CD4-positive, alpha-beta T cell (primary cell): ENCODE measurements around the gene EFNA1. TPM values are rescaled to one million over a fixed set of nuclear protein-coding genes. Genes with fewer than 3 reads are reported as not detected.

Source experiments
- ATAC-seq: fragments of 200-7000 bp; cut with Tn5 transposase; one replicate; pipeline ENCODE4 v1.10.0; 2022; ENCODE audit warnings: mild to moderate bottlenecking; ENCODE audit not compliant: poor library complexity
- CTCF ChIA-PET: fragments of 350-600 bp; sonication (Branson Sonifier 250); formaldehyde crosslinking; loops from one replicate; lab custom pipeline; 2021; ENCODE audit warnings: antibody characterized with exemption, inconsistent platforms; lab: Charles Lee
- POLR2A ChIA-PET: fragments of 350-600 bp; sonication (Branson Sonifier 250); formaldehyde crosslinking; loops from one replicate; lab custom pipeline; 2021; ENCODE audit warnings: antibody characterized with exemption, inconsistent platforms; lab: Charles Lee
- DNase-seq, 14 experiments: peaks; one replicate each; pipeline ENCODE4 v3.0.0-alpha.2; 2013 to 2020; ENCODE audit warnings: mixed read lengths in 2 of 14
- H3K27ac ChIP-seq, 2 donors: one replicate each; pipeline versions ENCODE4 v1.5.1 to v1.7.0; 2013; ENCODE audit warnings: low read length in 2 of 2, low read depth in 1 of 2, mild to moderate bottlenecking in 1 of 2
- H3K27me3 ChIP-seq, 2 experiments: 1 replicate in 1 of 2; 2 replicates in 1 of 2; pipeline versions ENCODE4 v1.6.1 to v1.7.0; 2013; ENCODE audit warnings: low read length in 2 of 2, control low read depth in 1 of 2, mild to moderate bottlenecking in 1 of 2, moderate library complexity in 1 of 2; ENCODE audit not compliant: insufficient read depth in 2 of 2, control insufficient read depth in 1 of 2
- H3K36me3 ChIP-seq: one replicate; pipeline ENCODE4 v1.6.1; 2013; ENCODE audit warnings: low read length, control low read depth; ENCODE audit not compliant: insufficient read depth
- H3K4me1 ChIP-seq: one replicate; pipeline ENCODE4 v1.6.1; 2013; ENCODE audit warnings: low read length, control low read depth; ENCODE audit not compliant: insufficient read depth
- H3K4me3 ChIP-seq: one replicate; pipeline ENCODE4 v1.5.1; 2013; ENCODE audit warnings: mild to moderate bottlenecking, low read length, moderate library complexity
- H3K9me3 ChIP-seq, 2 experiments: 1 replicate in 1 of 2; 2 replicates in 1 of 2; pipeline versions ENCODE4 v1.6.1 to v1.7.0; 2013; ENCODE audit warnings: low read length in 2 of 2, mild to moderate bottlenecking in 2 of 2, control low read depth in 1 of 2, moderate library complexity in 1 of 2; ENCODE audit not compliant: control insufficient read depth in 1 of 2, insufficient read depth in 1 of 2
- H3K27ac Mint-ChIP-seq: one replicate; pipeline ENCODE4 v1.8.0; 2020; ENCODE audit warnings: mixed read lengths
- H3K27me3 Mint-ChIP-seq: one replicate; pipeline ENCODE4 v1.8.0; 2021; ENCODE audit warnings: mixed read lengths
- H3K36me3 Mint-ChIP-seq: one replicate; pipeline ENCODE4 v1.8.0; 2021; ENCODE audit warnings: low read depth, mixed read lengths
- H3K4me1 Mint-ChIP-seq: one replicate; pipeline ENCODE4 v1.8.0; 2021; ENCODE audit warnings: low read depth, mixed read lengths
- H3K4me3 Mint-ChIP-seq: one replicate; pipeline ENCODE4 v1.8.0; 2020; ENCODE audit warnings: mild to moderate bottlenecking, mixed read lengths
- H3K9me3 Mint-ChIP-seq: one replicate; pipeline ENCODE4 v1.8.0; 2020; ENCODE audit warnings: mixed read lengths
- intact Hi-C, 2 experiments: fragments of 100-400 bp; cut with DNase I in 1 of 2; cut with micrococcal nuclease in 1 of 2; formaldehyde crosslinking; loops; one replicate each; pipeline versions ENCODE4 v1.15.1 to v1.9.0; 2023 to 2025; cut with DNase I, micrococcal nuclease
- total RNA-seq, 174 experiments: library from RNA in 2 of 174; stranded (reverse) in 2 of 174; gene quantifications; one replicate each; pipeline ENCODE4 v1.2.3 and lab custom pipeline; 2021 to 2026
- TF ChIP-seq, protein P1 (sequence below): fragments of 200-600 bp; IDR thresholded peaks from one replicate; pipeline ENCODE4 v1.8.0; 2022; ENCODE audit warnings: antibody characterized with exemption, mild to moderate bottlenecking

The EFNA1 gene
- total RNA-seq, 2 experiments from 2014 or later = 4.2 to 5.9 TPM

DNA sequence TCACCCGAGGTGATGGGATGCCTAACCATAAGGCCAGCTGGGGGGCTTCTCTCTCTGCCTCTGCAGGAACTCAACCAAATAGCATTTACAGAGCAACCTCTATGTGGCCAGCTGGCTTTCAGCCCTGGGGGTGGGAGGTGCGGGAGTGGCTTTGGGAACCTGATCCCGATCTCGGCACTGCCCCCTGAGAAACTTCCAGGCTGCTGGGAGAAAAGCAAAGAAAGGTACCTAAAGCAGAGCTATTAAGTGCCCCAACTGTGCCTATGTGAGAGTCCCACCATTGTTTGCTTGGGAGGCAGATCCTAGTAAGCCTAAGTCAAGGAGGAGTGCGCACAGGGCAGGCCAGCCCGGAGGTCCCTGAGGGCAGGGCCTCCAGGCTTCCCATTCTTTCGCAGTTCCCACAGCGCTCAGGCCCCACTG is 38.4 kb downstream of the EFNA1 start:
- H3K27me3 ChIP-seq = peaks cover 0 to 7% of the 10 kb centered on the region in 2 experiments
- POLR2A ChIA-PET = no interaction called here
- H3K4me1 ChIP-seq = peaks cover 16% of the 10 kb centered on the region
- no peak overlapping the region for H3K4me3 ChIP-seq
- TF ChIP-seq, protein P1, sequence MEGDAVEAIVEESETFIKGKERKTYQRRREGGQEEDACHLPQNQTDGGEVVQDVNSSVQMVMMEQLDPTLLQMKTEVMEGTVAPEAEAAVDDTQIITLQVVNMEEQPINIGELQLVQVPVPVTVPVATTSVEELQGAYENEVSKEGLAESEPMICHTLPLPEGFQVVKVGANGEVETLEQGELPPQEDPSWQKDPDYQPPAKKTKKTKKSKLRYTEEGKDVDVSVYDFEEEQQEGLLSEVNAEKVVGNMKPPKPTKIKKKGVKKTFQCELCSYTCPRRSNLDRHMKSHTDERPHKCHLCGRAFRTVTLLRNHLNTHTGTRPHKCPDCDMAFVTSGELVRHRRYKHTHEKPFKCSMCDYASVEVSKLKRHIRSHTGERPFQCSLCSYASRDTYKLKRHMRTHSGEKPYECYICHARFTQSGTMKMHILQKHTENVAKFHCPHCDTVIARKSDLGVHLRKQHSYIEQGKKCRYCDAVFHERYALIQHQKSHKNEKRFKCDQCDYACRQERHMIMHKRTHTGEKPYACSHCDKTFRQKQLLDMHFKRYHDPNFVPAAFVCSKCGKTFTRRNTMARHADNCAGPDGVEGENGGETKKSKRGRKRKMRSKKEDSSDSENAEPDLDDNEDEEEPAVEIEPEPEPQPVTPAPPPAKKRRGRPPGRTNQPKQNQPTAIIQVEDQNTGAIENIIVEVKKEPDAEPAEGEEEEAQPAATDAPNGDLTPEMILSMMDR = no peak
- no peak overlapping the region for H3K27ac ChIP-seq
- Mint-ChIP-seq H3K4me1 (peaks cover 18% of the 10 kb centered on the region), H3K9me3 (no peaks in the 10 kb centered on the region), H3K27ac (no peak overlapping the region), H3K27me3 (peaks cover 3% of the 10 kb centered on the region), H3K4me3 (no peak overlapping the region), H3K36me3 (peaks cover 19% of the 10 kb centered on the region)
- H3K9me3 ChIP-seq = no peaks in the 10 kb centered on the region
- CTCF ChIA-PET = interaction anchor here (2.4 kb wide), 1 partner anchor 75 kb away, joined by 8 read pairs; no protein-coding TSS in a partner anchor
- ATAC-seq (no peak), DNase-seq (no peak)
- peaks cover 23% of the 10 kb centered on the region for H3K36me3 ChIP-seq
- intact Hi-C loops = loop anchor here (2.0 to 5.0 kb wide), 3 partner anchors 39 to 119 kb away; partner anchors contain the start of gene EFNA1 (in 2 of the 2)

DNA sequence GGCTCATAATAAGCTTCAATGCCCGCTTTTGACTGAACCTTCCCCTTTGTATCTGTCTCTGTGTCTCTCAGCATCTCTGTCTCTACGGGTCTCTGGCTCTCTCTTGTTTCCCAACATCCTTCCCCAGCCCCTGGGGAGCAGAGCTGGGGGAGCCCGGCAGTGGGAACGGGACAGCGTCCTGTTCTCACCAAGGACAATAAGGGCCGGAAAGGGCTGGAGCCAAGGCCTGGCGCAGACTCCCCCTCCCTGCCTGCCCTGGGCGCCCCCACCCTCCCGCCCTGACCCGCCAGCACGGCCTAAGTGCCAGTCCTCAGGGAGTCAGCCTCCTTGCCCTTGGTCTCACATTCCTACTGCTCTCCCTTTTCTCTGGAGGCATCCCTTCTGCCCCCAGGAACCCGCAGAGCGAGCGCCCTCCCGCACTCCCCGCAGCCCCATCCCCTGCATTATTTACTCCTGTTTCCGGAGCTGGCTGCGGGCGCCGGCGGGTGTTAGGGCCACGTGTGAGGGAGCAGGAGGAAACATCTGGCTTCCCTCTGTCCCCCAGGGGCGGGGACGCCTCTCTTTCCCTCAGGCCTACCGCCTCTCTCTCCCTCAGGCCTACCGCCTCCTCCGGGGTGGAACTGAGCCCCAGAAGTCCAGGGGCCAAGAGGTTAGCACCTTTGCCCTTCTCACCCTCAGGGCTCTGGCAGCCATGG is 38.9 kb downstream of the EFNA1 start:
- Mint-ChIP-seq H3K27ac (no peak overlapping the region), H3K27me3 (peaks cover 3% of the 10 kb centered on the region), H3K36me3 (peaks cover 22% of the 10 kb centered on the region), H3K4me1 (peaks cover 18% of the 10 kb centered on the region), H3K9me3 (no peaks in the 10 kb centered on the region), H3K4me3 (no peak overlapping the region)
- Histone ChIP-seq H3K27ac (no peak overlapping the region), H3K27me3 (peaks cover 0 to 7% of the 10 kb centered on the region in 2 experiments), H3K9me3 (no peaks in the 10 kb centered on the region), H3K36me3 (peaks cover 23% of the 10 kb centered on the region), H3K4me3 (no peak overlapping the region), H3K4me1 (peaks cover 19% of the 10 kb centered on the region)
- POLR2A ChIA-PET = interaction anchor here (1.8 kb wide), 1 partner anchor 27 kb away, joined by 4 read pairs; no protein-coding TSS in a partner anchor
- ATAC-seq (no peak), DNase-seq (peak in 1 of 14 experiments; percentile 30)
- TF ChIP-seq, protein P1 = no peak
- intact Hi-C loops = loop anchor here (2.0 to 5.0 kb wide), 3 partner anchors 39 to 119 kb away; partner anchors contain the start of gene EFNA1 (in 2 of the 2)
- CTCF ChIA-PET = interaction anchor here (0.6 to 2.4 kb wide), 13 partner anchors 9 to 122 kb away, joined by 3 to 29 read pairs (median 4); partner anchors contain the start of gene SLC50A1

DNA sequence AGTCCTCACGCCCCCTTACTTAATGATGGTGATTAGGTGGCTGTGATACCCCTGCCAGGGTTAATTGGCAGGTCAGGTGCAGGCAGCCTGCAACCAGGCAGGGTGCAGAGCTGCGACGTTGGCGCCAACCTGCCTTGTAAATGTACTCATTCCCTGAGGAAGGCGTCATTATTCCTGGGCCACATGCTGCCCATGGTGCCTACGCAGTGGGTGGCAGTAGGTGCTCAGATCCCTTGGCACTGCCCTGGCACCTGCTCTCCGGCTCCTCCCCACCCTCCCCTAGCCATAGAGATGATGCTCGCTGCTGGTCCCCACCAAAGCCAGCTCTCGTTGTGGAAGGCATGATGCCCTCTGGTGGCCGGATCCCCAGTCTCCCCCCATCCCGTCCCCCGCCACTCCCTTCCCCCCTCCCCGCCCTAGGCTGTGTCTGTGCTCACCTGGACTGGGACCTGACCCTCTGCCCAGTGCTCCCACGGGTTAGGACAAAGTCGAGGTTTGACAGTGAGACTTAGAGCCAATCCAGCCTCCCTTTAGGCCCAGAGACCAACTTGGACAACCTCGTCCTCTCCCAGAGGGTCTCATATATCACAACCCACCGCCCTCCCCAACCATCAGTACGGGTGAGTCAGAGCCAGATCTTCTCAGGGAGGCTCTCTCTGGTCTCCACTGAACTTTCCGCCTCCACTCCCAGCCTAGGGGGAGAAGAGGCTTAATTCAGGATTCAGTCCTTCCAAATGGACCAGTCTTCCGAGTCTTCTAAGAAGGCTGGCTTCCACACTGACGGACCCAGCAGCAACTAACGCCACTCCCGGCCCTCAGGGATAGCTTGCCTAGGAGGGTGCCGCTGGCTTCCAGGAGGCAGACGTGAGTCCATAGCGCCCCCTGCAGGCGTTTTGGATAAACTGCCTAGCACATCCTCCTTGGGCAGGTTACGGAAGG is 39.8 kb downstream of the EFNA1 start:
- TF ChIP-seq, protein P1 = peak; percentile 81
- Mint-ChIP-seq H3K4me1 (peaks cover 26% of the 10 kb centered on the region), H3K27ac (no peak overlapping the region), H3K9me3 (no peaks in the 10 kb centered on the region), H3K4me3 (peak overlapping the region; percentile 21), H3K36me3 (peaks cover 30% of the 10 kb centered on the region), H3K27me3 (peaks cover 3% of the 10 kb centered on the region)
- H3K4me3 ChIP-seq = peak overlapping the region; percentile 9
- CTCF ChIA-PET = interaction anchor here (0.6 to 2.1 kb wide), 22 partner anchors 10 to 631 kb away, joined by 3 to 29 read pairs (median 4); partner anchors contain the start of gene SLC50A1
- H3K9me3 ChIP-seq = no peaks in the 10 kb centered on the region
- peaks cover 25% of the 10 kb centered on the region for H3K4me1 ChIP-seq
- POLR2A ChIA-PET = interaction anchor here (0.6 to 1.8 kb wide), 5 partner anchors 26 to 83 kb away, joined by 3 to 9 read pairs (median 4); partner anchors contain the start of gene SLC50A1
- peaks cover 0 to 7% of the 10 kb centered on the region in 2 experiments for H3K27me3 ChIP-seq
- intact Hi-C loops = loop anchor here (1.0 to 5.0 kb wide), 4 partner anchors 40 to 120 kb away; partner anchors contain the start of gene EFNA1 (in 2 of the 2)
- H3K36me3 ChIP-seq = peaks cover 25% of the 10 kb centered on the region
- ATAC-seq = peak; percentile 73
- peak; percentile 78 to 93 (median 84) for DNase-seq
- H3K27ac ChIP-seq = no peak overlapping the region
